GM12892 (cell line): ENCODE measurements around the gene LYPLAL1.

Experiments
- POLR2A ChIP-seq: IDR thresholded peaks from 2 replicates; pipeline ENCODE4 v1.6.1; 2011; ENCODE audit warnings: low read depth, low read length, control low read depth
- POLR2AphosphoS5 ChIP-seq: IDR thresholded peaks from 2 replicates; pipeline ENCODE4 v1.6.1; 2011; ENCODE audit warnings: low read depth, low read length, control low read depth
- TAF1 ChIP-seq: IDR thresholded peaks from 2 replicates; pipeline ENCODE4 v1.6.1; 2011; ENCODE audit warnings: low read depth, mild to moderate bottlenecking, control low read depth, low read length, borderline replicate concordance

DNA sequence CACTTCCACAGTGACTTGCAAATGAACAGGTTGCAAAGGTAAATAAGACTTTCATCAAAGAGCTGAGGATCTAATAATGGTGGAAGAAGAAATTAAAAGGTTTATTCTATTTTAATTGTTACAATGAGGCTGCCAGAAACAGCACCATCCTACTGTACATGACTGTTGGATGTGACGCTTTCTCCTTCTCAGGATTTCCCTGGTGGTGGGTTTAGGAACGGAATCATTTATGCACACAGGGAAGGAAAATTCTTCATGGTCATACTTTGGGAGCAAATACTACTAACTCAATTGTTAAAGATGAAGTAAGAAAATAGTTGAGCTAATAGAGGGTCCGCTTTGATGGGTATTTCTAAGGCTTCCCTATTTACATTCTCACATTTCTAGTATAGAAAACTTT, 22.2 kb upstream of the LYPLAL1 start:
- TF ChIP-seq TAF1 = no peak
- TF ChIP-seq POLR2A = no peak
- no peak for TF ChIP-seq POLR2AphosphoS5
